Activated CD8-positive, alpha-beta memory T cell treated with anti-CD3 and anti-CD28 coated beads for 1 hour (primary cell): Measurements from ENCODE around the gene CLIC3.
A peak's percentile ranks its signal among the peaks of the same experiment; 100 is the strongest.
"Not testable (repeated sequence)": the region's sequence is repeated elsewhere in the genome, so short reads cannot be mapped to it uniquely, and the experiment has no call there.

Source experiments
- DNase-seq, 2 donors: peaks; one replicate each; pipeline ENCODE4 v3.0.0-alpha.2; 2020; ENCODE audit warnings: low read depth in 1 of 2; ENCODE audit errors: extremely low read depth in 1 of 2

The CLIC3 gene, protein sequence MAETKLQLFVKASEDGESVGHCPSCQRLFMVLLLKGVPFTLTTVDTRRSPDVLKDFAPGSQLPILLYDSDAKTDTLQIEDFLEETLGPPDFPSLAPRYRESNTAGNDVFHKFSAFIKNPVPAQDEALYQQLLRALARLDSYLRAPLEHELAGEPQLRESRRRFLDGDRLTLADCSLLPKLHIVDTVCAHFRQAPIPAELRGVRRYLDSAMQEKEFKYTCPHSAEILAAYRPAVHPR

DNA sequence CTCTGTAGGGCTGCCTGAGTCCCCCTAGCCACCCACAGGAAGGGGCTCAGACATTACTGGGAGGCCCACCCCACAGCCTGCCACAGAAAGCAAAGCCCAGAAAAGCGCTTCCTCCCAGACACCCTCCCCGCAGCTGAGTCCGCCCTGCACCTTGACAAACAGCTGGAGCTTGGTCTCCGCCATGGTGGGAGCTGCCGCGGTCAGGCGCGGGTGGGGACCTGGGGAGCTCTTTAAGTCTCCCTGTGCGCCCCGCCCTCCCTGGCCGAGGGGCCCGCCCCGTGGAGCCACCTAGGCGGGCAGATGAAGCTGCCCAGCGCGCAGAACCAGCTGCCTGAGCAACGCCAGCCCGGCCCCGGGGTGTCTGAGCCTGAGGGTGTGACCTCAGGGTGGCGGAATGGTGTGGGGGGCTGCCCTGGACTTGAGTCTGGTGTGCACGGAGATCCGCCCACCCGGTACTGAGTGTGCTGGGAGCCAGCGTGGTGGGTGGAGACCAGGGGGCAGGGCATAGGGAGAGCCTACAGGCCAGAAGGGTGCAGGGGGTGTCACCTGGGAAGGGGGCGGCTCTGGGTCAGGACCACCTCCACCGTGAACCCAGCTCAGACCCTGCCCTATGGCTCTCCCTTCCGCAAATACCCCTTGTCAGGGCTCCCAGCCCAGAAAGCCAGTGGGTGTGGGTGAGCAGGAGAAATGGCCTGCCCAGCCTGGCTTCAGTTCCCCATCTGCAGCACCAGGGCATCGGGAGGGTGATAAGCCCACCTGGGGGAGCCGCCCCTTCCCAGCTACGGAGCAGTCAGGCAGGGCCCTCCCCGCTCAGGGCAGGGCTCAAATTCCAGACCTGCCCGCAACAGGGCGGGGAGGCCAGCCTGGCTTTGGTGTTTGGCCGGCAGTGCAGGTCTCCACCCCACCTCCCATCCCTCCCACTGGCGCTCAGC is at the start of gene CLIC3:
Gene CLIC3 (minus strand): TSS at position 208 of the 932 bp plus-strand sequence. CDS start 25 bp downstream, at position 183.
- peak; percentile 17 to 40 for DNase-seq

DNA sequence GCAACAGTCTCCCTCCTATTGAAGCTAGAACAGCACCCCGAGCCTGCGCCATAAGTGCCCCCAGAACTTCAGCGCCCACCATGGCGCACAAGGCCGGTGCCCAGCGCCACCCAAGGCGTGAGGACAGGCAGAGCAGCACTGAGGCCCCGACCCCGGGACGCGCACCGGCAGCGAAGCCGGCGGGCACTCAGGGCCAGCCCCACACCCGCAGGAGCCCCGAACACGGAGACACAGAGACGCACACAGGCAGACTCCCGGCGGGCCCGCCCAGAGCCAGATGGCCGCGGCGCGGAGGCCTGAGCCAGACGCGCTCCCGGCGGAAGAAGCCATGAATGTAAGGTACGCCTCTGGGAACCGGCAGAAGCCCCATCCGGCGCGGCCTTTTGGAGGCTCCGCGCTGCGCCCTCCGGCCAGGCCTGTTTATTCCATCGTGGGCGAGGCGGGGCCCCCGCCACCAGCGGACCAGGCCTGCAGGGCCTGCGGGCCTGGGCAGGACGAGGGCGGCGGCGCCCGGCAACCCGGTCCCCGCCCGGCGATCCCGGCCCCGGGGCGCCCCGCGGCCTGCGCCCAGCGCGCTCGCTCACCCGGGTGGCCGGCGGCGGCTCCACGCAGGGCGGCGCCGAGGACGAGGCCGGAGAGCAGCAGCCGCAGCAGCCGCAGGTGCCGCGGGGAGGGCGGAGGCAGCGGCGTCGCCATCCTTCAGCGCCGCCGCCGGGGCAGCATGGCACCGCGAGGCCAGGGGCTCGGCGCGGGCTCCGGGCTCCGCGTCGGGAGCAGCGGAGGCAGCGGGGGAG is 49.1 kb upstream of the CLIC3 start:
- no peak for DNase-seq

DNA sequence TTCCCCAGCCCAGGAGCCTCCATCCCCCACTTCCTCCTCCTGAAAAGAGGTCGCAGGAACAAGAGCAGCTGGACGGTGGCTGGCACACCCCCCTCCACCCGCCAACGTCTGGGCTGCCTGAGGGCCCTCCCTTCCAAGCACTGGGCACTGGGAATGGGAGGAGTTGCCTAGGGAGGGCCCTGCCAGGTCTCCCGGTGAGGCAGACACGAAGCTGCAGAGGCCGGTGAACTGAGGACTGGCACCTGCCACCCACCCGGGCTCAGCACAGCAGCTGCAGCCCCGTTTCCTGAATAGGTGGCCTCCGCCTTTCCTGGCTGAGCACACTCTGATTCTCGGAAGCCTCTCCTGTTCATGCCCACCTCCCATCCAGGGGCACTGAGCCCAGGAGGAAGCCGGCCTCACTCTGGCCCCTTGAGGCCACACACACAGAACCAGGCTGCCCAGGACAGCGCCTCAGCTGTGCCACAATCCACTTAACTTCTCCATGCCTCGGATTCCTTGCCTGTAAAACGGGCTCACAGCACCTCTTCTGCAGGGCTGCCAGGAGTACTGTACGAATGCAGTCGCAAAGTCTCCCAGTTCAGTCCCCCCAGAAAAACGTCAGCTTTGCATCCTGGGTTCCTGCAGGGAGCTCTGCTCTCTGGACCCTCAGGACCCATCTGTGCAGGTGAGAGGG is 48.3 kb upstream of the CLIC3 start:
- DNase-seq: no peak

DNA sequence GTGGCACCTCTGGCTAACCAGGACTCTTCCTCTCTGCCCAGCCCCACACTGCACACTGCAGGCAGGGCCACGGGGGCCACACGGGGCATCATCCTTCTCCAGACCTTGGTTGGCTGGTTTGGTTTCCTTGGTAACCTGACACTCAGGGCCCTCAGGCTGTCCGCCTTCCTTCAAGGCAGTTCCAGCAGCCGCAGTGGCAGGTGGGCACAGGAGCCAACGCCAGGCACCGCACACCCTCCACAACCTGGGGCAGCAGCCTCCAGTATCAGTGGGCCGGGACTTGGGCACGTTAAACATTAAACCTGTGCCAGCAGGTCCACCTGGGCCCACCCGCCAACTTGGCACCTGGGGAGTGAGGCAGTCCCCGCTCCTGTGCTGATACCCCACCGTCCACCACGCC is 47.7 kb upstream of the CLIC3 start:
- no peak for DNase-seq

DNA sequence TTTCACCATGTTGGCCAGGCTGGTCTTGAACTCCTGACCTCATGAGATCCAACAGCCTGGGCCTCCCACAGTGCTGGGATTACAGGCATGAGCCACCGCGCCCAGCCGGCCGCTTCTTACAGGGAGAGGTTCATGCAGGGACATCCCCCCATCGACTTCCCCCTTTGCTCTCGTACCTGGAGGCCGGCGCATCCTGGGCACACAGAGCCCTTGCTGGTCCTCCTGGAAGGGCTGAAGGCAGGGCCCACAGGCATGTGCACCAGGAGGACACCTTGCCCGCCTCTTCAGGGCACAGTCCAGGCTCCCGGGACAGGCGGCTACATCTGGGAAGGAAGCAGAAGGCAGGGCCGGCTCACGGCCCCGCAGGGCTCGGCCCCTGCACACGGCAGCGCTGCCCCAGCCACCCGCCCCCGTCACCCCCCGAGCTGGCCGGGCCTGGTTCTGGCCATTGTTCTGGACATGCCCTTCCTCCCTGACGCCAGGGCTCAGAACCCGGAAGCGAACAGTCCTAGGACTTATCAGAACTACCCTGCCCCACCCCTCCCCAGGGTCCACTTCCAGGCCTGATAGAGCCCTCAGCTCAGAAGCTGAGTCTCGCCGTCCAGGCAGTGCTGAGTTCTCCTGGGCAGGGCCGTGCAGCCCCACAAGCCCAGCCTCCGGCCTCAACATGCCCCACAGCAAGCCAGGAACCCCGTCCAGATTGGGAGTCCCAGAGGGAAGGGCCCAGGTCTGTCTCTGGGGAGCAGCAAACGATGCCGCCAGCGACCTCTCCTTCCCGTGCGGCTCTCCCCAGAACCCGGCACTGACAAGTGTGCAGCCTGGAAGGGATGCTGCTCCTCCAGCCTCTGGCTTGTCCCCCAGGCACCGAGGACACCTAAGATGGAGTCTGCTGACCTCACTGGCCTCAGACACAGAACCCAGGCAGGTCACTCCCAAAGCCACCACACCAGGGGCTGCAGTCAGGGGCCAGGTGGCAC is 46.7 kb upstream of the CLIC3 start:
- DNase-seq: no peak

DNA sequence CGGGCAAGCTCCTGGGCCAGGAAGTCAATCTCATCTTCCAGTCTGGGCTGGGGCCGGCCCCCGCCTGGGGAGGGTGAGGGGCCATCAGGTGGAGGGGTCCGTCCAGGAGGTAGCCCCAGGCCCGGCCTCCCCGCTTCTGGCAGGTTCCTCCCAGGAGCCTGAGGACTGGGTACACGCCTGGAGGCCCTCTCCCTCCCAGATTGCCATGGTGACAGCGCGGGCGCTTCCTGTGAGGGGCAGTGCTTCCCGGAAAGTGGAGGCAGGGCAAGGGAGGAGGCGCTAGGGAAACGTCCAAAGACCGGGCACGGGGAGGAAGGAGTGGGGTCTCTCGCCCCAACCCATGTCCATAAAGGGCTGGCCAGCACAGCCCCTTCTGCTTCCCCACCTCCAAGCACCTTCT is 44.8 kb upstream of the CLIC3 start:
- DNase-seq: no peak

DNA sequence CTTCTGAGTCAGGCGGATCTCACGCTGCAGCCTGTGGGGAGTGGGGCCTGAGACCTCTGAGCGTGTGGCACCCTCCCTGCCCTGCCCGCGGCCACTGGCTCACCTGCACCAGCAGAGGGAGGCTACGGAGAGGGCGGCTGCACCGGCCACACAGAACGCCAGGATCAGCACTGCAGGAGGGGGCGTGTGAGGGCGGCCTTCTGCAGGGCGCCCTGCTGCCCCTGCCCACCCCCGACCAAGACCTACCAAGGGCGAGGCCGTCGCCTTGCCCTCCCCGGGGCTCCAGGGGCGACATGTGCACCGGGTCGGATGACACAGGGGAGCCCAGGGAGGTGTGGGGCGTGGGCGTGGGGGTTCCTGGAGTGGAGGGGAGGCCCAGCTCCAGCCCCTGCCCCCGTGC is 44.2 kb upstream of the CLIC3 start:
- no peak for DNase-seq

DNA sequence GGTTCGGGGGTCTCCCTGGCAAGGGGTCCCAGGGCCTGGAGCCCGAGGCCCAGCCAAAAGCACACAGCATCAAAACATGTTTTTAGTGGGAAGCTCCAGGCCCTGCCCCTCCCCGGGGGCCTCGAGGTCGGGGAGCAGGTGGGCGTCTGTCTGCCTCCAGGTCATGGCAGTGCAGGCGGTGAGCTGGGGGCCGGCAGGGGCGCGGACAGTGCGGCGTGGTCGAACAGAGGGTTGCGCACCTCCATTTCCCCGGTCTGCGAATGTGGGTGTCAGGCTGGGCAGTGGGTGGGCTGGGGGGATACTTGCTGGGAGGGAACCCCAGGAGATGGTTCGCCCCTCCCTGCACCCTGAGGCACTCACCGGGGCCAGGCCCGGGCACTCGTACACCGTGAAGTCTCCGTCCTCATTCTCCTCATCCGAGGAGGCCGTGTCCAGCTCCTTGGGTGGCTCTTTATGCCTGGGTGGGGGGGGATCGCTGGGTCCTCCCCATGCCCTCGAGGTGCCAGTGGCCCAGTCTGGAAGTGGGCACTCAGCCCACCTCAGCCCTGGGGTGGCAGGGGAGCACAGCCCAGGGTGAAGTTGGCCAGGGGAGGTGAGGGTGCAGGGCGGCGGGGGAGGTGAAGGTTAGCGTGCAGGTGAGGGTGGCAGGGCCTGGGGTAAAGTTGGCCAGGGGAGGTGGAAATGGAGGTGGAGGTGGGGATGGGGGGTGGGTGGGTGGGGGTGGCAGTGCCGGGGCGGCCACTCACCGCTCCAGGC is 43.4 kb upstream of the CLIC3 start:
- DNase-seq: no peak

DNA sequence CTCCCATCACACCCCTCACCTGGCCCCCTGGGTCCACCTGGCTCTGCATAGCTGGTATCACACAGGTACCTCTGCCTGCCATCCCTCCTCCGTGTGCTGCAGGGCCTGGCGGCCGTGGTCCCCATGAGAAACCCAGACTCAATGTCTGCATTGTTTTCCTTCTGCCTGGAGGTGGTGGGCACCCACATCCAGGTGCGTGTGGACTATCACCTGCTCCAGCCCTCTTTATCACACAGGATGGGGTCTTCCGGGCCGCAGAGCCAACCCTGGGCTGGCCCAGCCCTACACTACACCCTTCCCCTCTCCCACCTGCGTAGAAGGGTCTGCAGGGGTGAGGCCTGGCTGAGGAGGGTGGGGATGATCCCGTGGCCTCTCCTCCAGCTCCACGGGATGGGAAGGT is 42.5 kb upstream of the CLIC3 start:
- DNase-seq: no peak

DNA sequence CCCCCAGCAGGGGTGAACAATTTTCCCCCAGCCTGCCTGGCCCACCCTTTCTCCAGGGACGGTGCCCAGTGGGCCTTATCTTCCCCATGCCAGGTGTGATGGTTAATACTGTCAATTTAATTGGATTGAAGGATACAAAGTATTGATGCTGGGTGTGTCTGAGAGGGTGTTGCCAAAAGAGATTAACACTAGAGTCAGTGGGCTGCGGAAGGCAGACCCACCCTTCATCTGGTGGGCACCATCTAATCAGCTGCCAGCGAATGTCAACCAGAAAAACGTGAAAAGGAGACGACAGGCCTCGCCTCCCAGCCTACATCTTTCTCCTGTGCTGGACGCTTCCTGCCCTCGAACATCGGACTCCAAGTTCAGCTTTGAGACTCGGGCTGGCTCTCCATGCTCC is 41.1 kb upstream of the CLIC3 start:
- no peak for DNase-seq

DNA sequence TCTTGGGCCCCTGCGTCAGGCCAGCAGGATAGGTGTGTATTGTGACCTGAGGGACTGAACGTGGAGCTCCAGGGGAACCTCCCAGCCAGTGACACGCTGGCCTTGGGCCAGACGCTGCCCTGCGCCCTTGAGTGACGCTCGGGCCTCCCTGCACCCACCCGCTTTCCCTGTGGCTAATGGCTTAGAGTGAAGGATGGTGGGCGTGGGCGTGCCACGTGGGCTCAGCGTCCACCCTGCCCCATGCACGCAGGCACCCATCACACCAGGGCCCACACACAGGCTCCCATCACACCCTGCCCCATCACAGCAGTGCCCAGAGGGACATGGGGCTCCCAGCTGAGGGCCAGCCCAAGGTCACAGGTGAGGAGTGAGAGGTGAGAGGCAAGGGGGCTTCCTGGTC is 40.7 kb upstream of the CLIC3 start:
- no peak for DNase-seq

DNA sequence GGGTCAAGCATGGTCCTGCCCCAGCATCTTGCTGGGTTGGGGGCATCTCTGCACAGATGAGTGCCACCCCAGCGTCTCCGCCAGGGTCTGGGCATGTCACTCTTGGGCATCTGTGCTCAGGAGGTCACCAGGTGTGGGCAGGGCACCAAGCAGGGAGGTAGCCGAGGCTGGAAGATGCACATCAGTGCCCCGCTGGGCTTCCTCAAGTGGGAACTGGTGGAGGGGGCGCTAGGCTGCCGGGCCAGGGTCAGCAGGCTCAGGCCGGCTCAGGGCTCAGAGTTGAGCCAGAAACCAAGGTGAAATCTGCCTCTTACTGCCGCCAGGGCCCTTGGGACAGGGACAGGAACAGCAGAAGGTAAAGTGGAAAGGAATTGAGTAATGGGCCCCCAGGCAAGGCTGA is 39.6 kb upstream of the CLIC3 start:
- no peak for DNase-seq

DNA sequence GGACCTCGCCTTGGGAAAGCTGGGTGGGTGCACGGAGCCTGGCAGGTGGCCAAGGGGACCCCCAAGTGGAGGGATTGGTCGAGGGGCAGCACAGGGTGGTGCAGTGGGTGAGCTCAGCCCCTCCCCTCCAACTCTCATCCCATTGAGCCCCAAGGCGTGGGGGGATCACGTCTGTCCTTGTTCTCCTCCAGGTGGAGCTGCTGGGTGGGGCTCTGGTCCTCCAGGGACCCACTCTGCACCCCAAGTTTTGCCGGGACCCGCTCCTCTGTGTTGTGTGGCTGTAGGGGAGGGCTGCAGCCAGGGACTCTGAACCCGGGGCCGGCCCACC is 39.1 kb upstream of the CLIC3 start:
- no peak for DNase-seq

DNA sequence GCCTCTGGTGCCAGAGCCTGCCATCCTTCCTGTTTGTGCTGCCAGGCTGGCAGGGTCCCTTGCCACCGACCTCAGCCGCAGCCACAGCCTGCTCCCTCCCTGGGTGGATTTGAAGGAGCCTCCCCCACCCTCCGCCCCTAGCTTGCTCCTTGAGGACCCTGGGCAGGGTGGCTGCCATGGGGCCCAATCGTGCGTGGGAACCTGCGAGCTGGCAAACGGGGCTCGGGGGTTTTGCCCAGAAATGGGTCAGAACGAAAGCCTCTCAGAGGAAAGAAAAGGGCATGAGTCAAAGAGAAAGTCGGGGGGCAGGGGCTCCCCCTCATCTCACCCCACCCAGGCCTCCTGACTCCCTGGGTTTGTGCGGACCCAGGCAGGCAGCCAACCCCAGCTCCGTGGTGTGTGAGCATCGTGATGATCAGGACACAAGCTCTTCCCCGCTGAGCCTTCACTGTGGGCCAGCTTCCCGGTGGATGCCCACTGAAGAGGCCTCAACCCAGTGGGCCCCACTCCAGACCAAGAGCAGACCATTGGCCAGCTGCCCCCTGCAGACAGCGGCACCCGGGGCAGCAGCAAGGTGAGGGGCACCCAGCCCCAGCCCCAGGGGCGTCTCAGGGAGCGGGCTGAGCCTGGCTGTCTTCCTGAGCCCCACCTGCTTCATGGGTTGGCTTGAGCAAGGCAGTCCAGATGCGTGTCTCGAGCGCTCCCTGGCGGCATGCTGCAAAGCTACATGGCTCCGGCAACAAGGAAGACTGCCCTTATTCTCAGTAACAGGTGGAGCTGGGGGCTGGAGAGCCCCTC is 38.5 kb upstream of the CLIC3 start:
- peak; percentile 74 to 78 for DNase-seq

DNA sequence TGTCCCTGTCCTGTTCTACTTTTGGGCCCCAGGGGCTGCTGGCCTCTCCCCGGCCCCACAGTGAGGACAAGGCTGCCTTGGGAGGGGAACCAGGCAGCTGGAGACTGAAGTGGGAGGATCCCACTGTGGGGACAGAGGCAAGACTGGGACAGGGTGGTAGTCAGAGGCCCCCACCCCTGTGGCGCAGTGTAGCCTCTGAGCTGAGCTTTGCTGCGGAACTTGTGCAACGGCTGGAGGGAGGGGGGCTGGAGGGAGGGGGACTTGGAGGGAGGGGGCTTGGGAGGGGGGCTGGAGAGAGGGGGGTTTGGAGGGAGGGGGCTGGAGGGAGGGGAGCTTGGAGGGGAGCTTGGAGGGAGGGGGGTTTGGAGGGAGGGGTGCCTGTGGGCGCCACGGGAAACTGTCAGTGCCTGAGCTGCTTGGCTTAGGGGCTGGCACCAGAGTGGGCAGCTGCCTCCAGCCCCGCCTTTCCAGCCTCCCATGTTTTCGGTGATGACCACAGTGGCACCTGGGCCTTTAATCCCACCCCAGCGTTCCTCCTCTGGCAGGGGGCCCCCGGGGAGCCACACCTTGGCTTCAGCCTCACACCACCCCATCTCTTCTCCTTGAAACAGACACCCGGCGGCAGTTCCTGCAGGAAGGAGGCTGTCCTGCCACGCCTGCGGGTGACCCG is 37.8 kb upstream of the CLIC3 start:
- no peak for DNase-seq

DNA sequence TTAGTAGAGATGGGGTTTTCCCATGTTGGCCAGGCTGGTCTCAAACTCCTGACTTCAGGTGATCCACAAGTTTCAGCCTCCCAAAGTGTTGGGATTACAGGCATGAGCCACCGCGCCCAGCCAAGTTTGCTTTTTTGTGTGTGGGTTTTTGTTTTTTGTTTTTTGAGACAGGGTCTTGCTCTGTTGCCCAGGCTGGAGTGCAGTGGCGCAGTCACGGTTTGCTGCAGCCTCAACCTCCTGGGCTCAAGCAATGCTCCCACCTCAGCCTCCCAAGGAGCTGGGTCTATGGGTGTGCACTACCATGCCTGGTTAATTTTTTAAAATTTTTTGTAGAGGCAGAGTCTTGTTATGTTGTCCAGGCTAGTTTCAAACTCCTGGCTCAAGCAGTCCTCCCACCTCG is 37.1 kb upstream of the CLIC3 start:
- not testable (repeated sequence) for DNase-seq

DNA sequence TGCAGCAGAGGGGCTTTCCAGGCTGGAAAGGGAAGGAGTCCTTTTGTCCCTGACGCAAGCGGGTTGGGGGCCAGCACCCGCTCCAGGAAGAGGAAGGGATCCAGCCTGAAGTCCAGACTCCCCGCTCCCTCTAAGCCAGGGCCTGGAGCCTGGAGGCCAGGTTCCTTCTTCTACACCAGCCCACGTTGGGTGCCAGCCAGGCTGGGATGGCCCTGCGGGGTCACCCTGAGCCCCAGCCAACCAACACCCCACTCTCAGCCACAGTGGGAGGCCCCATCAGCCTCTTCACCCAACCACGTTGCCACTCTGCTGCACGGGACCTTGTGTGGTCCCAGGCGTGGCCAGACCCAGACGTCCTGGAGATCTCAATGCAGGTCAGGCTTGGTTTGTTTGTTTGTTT is 36.5 kb upstream of the CLIC3 start:
- DNase-seq: no peak
